ENCODE measurements around the gene MPO.

DNA sequence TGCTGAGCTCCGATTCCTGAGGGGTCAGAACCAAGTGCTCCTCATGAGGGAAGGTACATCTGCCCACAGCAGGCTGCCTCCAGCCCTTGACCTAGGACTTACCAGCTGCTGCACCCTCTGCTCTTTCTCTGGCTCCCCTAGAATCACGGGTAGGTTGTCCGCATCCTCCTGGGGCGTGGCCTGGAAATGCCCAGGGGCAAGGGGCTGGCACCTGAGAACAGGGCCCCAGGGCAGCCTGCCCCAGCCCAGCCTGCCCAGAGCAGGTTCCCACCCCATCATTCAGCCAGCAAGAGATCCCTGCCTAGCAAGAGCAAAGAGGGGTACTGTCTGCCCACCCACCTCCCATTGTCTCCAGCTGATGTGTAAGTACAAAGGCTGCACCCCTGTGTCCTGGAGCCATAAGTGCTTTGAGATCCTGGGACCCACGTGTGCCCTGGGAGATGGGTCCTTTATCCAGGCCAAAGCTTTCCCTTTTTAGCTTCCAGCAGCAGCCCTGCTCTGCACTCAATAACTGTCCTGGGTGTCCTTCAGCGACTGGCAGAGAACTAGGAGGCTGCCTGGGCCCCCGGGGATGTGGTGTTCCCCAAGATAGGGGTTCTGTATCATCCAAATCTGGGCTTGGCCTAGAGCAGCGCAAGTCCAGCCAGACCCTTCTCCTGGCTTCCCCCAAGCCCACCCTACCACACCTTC is 42.8 kb upstream of the MPO start:
- TF ChIP-seq CTCF (IDR thresholded peaks at IDR 0.05 in 2 of 3, conservative IDR thresholded peaks at IDR 0.05 in 1 of 3; ENCODE audit: borderline replicate concordance in 1 of 3, insufficient read depth in 1 of 3, low read depth in 2 of 3, low read length in 2 of 3), result no peak
- TF ChIP-seq CBX3 (IDR thresholded peaks at IDR 0.05; ENCODE audit: low read depth), result no peak
- no peak for TF ChIP-seq POLR2AphosphoS5 (IDR thresholded peaks at IDR 0.05; ENCODE audit: low read depth, low read length)
- no peak for TF ChIP-seq CEBPB (IDR thresholded peaks at IDR 0.05; ENCODE audit: low read depth)
- no peak for TF ChIP-seq POLR2A (IDR thresholded peaks at IDR 0.05; ENCODE audit: borderline replicate concordance, extremely low read depth, insufficient read depth, insufficient read length)
- no peak for TF ChIP-seq EZH2 (IDR thresholded peaks at IDR 0.05)
- TF ChIP-seq, protein P1, sequence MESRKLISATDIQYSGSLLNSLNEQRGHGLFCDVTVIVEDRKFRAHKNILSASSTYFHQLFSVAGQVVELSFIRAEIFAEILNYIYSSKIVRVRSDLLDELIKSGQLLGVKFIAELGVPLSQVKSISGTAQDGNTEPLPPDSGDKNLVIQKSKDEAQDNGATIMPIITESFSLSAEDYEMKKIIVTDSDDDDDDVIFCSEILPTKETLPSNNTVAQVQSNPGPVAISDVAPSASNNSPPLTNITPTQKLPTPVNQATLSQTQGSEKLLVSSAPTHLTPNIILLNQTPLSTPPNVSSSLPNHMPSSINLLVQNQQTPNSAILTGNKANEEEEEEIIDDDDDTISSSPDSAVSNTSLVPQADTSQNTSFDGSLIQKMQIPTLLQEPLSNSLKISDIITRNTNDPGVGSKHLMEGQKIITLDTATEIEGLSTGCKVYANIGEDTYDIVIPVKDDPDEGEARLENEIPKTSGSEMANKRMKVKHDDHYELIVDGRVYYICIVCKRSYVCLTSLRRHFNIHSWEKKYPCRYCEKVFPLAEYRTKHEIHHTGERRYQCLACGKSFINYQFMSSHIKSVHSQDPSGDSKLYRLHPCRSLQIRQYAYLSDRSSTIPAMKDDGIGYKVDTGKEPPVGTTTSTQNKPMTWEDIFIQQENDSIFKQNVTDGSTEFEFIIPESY (IDR thresholded peaks at IDR 0.05; ENCODE audit: extremely low read depth, insufficient replicate concordance, low read length), result no peak
- no peak for TF ChIP-seq EGR1 (IDR thresholded peaks at IDR 0.05; ENCODE audit: low read depth)
- no peak for TF ChIP-seq SIN3A (IDR thresholded peaks at IDR 0.05; ENCODE audit: low read depth)
- TF ChIP-seq EZH2phosphoT487 (IDR thresholded peaks at IDR 0.05; ENCODE audit: borderline replicate concordance), result no peak
- no peak for TF ChIP-seq ZFX (IDR thresholded peaks at IDR 0.05)
